Keratinocyte (primary cell): Measurements from ENCODE around the gene RTP1. TPM values are rescaled to one million over a fixed set of nuclear protein-coding genes. Genes with fewer than 3 reads are reported as not detected.

Experiments
- DNase-seq: peaks from one replicate; pipeline ENCODE4 v3.0.0-alpha.2; 2011; ENCODE audit warnings: low read depth, missing footprints, low spot score
- FAIRE-seq: peaks from 2 replicates; lab custom pipeline; 2011; peaks lifted over from hg19 to GRCh38; lab: Jason Lieb, UNC
- H2AFZ ChIP-seq: 2 replicates; pipeline ENCODE4 v1.6.0; 2012; ENCODE audit warnings: low read length, control low read depth, inconsistent platforms; ENCODE audit not compliant: control insufficient read depth
- H3K27ac ChIP-seq: 2 replicates; pipeline ENCODE4 v1.5.1; 2011; ENCODE audit warnings: low read length; ENCODE audit not compliant: control insufficient read depth, insufficient read depth
- H3K27me3 ChIP-seq: 3 replicates; pipeline ENCODE4 v1.6.0; 2011; ENCODE audit warnings: low read length; ENCODE audit not compliant: control insufficient read depth, insufficient read depth; ENCODE audit errors: extremely low read depth
- H3K36me3 ChIP-seq, 2 experiments: 2 replicates in 1 of 2; 3 replicates in 1 of 2; pipeline ENCODE4 v1.5.1; 2011; ENCODE audit warnings: low read length in 2 of 2, mild to moderate bottlenecking in 1 of 2; ENCODE audit not compliant: control insufficient read depth in 2 of 2, insufficient read depth in 2 of 2; ENCODE audit errors: extremely low read depth in 1 of 2
- H3K4me1 ChIP-seq: 3 replicates; pipeline ENCODE4 v1.5.1; 2011; ENCODE audit warnings: low read length; ENCODE audit not compliant: control insufficient read depth, insufficient read depth; ENCODE audit errors: extremely low read depth
- H3K4me2 ChIP-seq: 3 replicates; pipeline ENCODE4 v1.6.0; 2011; ENCODE audit warnings: low read depth, low read length; ENCODE audit not compliant: control insufficient read depth, insufficient read depth; ENCODE audit errors: extremely low read depth
- H3K4me3 ChIP-seq, 3 experiments: fragments of 200-600 bp in 1 of 3; sonication (generic) in 1 of 3; 2 replicates in 2 of 3; 3 replicates in 1 of 3; pipeline ENCODE4 v1.5.1; 2011 to 2016; ENCODE audit warnings: low read length in 3 of 3, mild to moderate bottlenecking in 3 of 3, control low read depth in 2 of 3, inconsistent platforms in 1 of 3, low read depth in 1 of 3, mixed read lengths in 1 of 3, mixed run types in 1 of 3, moderate library complexity in 1 of 3; ENCODE audit not compliant: control insufficient read depth in 2 of 3, insufficient read depth in 2 of 3; ENCODE audit errors: extremely low read depth in 1 of 3
- H3K79me2 ChIP-seq: 2 replicates; pipeline ENCODE4 v1.6.0; 2012; ENCODE audit warnings: low read length; ENCODE audit not compliant: control insufficient read depth, insufficient read depth
- H3K9ac ChIP-seq: 3 replicates; pipeline ENCODE4 v1.6.0; 2011; ENCODE audit warnings: low read length; ENCODE audit not compliant: control insufficient read depth, insufficient read depth; ENCODE audit errors: extremely low read depth
- H3K9me1 ChIP-seq: 3 replicates; pipeline ENCODE4 v1.6.0; 2011; ENCODE audit warnings: low read length; ENCODE audit not compliant: control insufficient read depth, insufficient read depth; ENCODE audit errors: extremely low read depth
- H3K9me3 ChIP-seq: 2 replicates; pipeline ENCODE4 v1.5.1; 2012; ENCODE audit warnings: low read depth, low read length; ENCODE audit not compliant: control insufficient read depth
- H4K20me1 ChIP-seq: 3 replicates; pipeline ENCODE4 v1.6.0; 2011; ENCODE audit warnings: low read length; ENCODE audit not compliant: control insufficient read depth, insufficient read depth; ENCODE audit errors: extremely low read depth
- EZH2 ChIP-seq: IDR thresholded peaks from one replicate; pipeline ENCODE4 v1.6.1; 2012; ENCODE audit warnings: inconsistent platforms, mild to moderate bottlenecking, low read length, moderate library complexity
- dilution Hi-C: fragments of 300-500 bp; cut with MboI; formaldehyde crosslinking; loops from one replicate; pipeline ENCODE4 v1.7.0; 2020; ENCODE audit warnings: low sequenced_read_pairs; ENCODE audit not compliant: extremely low pct_ligation_motif_present
- polyA plus RNA-seq, 5 experiments: library from polyadenylated mRNA; depleted of rRNA in 3 of 5; stranded (reverse) in 3 of 5; stranded (forward) in 1 of 5; unstranded in 1 of 5; fragments of >200 nt; gene quantifications; 1 replicate in 1 of 5; 2 replicates in 3 of 5; 3 replicates in 1 of 5; pipeline versions ENCODE4 v1.2.1 to v1.2.3, GENCODE V29; 2011 to 2012; ENCODE audit warnings: missing spikeins in 2 of 5, low read depth in 1 of 5, low replicate concordance in 1 of 5
- TF ChIP-seq, protein P1 (sequence below), 3 experiments: IDR thresholded peaks in 1 of 3; conservative IDR thresholded peaks in 1 of 3; optimal IDR thresholded peaks in 1 of 3; 2 replicates in 2 of 3; 3 replicates in 1 of 3; pipeline versions ENCODE3 to v1.5.1; 2011; ENCODE audit warnings: low read length in 3 of 3, mild to moderate bottlenecking in 3 of 3, moderate library complexity in 2 of 3, control low read depth in 1 of 3, inconsistent platforms in 1 of 3; ENCODE audit not compliant: insufficient read depth in 2 of 3; ENCODE audit errors: extremely low read depth in 1 of 3

Gene RTP1
- polyA plus RNA-seq, 1 donor (not counting 4 experiments of a cell fraction or from before 2014, with no cell fraction given): not detected

- H3K9me1 ChIP-seq: no peaks in the 10 kb centered on the region
- no peak overlapping the region for H3K9ac ChIP-seq
- FAIRE-seq (no peak), DNase-seq (no peak)
- H3K9me3 ChIP-seq: peaks cover 2% of the 10 kb centered on the region
- dilution Hi-C loops: no loop called here
- H3K4me3 ChIP-seq: no peak overlapping the region
- no peaks in the 10 kb centered on the region for H3K27me3 ChIP-seq
- H3K79me2 ChIP-seq: no peaks in the 10 kb centered on the region
- H2AFZ ChIP-seq: no peak overlapping the region
- no peaks in the 10 kb centered on the region for H4K20me1 ChIP-seq
- H3K4me2 ChIP-seq: no peak overlapping the region
- no peak overlapping the region for H3K27ac ChIP-seq
- no peaks in the 10 kb centered on the region for H3K4me1 ChIP-seq
- no peaks in the 10 kb centered on the region for H3K36me3 ChIP-seq
- TF ChIP-seq, protein P1, sequence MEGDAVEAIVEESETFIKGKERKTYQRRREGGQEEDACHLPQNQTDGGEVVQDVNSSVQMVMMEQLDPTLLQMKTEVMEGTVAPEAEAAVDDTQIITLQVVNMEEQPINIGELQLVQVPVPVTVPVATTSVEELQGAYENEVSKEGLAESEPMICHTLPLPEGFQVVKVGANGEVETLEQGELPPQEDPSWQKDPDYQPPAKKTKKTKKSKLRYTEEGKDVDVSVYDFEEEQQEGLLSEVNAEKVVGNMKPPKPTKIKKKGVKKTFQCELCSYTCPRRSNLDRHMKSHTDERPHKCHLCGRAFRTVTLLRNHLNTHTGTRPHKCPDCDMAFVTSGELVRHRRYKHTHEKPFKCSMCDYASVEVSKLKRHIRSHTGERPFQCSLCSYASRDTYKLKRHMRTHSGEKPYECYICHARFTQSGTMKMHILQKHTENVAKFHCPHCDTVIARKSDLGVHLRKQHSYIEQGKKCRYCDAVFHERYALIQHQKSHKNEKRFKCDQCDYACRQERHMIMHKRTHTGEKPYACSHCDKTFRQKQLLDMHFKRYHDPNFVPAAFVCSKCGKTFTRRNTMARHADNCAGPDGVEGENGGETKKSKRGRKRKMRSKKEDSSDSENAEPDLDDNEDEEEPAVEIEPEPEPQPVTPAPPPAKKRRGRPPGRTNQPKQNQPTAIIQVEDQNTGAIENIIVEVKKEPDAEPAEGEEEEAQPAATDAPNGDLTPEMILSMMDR (optimal IDR thresholded peaks at IDR 0.05 in 1 of 3, IDR thresholded peaks at IDR 0.05 in 1 of 3, conservative IDR thresholded peaks at IDR 0.05 in 1 of 3; ENCODE audit: extremely low read depth in 1 of 3, insufficient read depth in 2 of 3, low read length in 3 of 3): no peak
- no peak for TF ChIP-seq EZH2
These were observed 34.9 kb upstream of the RTP1 start for GRCh38 chr3:187162265-187162953.

DNA sequence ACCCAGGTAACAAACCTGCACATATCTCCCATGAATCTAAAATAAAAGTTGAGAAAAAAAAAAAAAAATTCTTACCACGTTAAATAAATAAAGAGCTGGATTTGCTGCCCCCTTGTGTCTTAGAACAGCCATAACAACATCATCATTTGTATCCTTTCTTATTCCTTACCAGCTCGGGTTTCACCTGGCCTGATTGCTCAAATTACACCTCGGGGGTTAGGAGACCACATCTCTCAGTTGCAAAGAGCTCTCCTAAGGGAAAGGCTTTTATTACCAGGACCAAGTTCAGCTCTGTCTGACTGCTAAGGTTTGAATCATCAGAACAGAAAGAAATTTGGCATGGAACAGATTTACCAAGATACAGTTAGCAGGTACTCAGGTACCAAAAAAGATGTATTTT lies 32.1 kb upstream of the RTP1 start:
- FAIRE-seq: peak; percentile 51

More for the DNA sequence above, 32.1 kb upstream of the RTP1 start:
- Histone ChIP-seq H3K4me3 (no peak overlapping the region), H4K20me1 (no peaks in the 10 kb centered on the region), H3K79me2 (no peaks in the 10 kb centered on the region), H3K27me3 (no peaks in the 10 kb centered on the region), H3K9me3 (no peaks in the 10 kb centered on the region), H3K9me1 (no peaks in the 10 kb centered on the region), H3K4me1 (peaks cover 8% of the 10 kb centered on the region), H3K9ac (no peak overlapping the region), H3K27ac (no peak overlapping the region), H2AFZ (no peak overlapping the region), H3K4me2 (no peak overlapping the region), H3K36me3 (no peaks in the 10 kb centered on the region)
- dilution Hi-C loops: no loop called here
- TF ChIP-seq, protein P1 (optimal IDR thresholded peaks at IDR 0.05 in 1 of 3, IDR thresholded peaks at IDR 0.05 in 1 of 3, conservative IDR thresholded peaks at IDR 0.05 in 1 of 3; ENCODE audit: extremely low read depth in 1 of 3, insufficient read depth in 2 of 3, low read length in 3 of 3): peak; percentile 41 to 60 (median 44)
- TF ChIP-seq EZH2: no peak
- no peak for DNase-seq
